ENCODE results near the gene EHMT2. TPM values are rescaled to one million over a fixed set of nuclear protein-coding genes. Genes with fewer than 3 reads are reported as not detected.
"Not testable (repeated sequence)": the region's sequence is repeated elsewhere in the genome, so short reads cannot be mapped to it uniquely, and the experiment has no call there.

Gene EHMT2
- total RNA-seq, 1 experiment from 2014 or later, result 84.0 TPM

GRCh38 chr6:31935021-31935420 is 37.5 kb upstream of the EHMT2 start (continued):
- no peak for TF ChIP-seq ZBTB33 (IDR thresholded peaks at IDR 0.05; ENCODE audit: extremely low read depth, insufficient replicate concordance, low read length)
- TF ChIP-seq EGR1 (IDR thresholded peaks at IDR 0.05; ENCODE audit: low read depth), result no peak
- no peak for TF ChIP-seq TCF7L2 (IDR thresholded peaks at IDR 0.05; ENCODE audit: borderline replicate concordance, extremely low read depth, insufficient read depth, insufficient read length)
- no peak for TF ChIP-seq JUND (IDR thresholded peaks at IDR 0.05)
- no peak for TF ChIP-seq YY1 (IDR thresholded peaks at IDR 0.05; ENCODE audit: extremely low read depth, insufficient replicate concordance, low read depth, low read length)
- TF ChIP-seq ZFX (IDR thresholded peaks at IDR 0.05), result no peak
- no peak for TF ChIP-seq ZNF274 (IDR thresholded peaks at IDR 0.05; ENCODE audit: low read depth, low read length)
- TF ChIP-seq FOSL1 (IDR thresholded peaks at IDR 0.05; ENCODE audit: low read depth), result no peak
- no peak for TF ChIP-seq SRF (IDR thresholded peaks at IDR 0.05; ENCODE audit: low read depth)

GRCh38 chr6:31933537-31933936 is 36.0 kb upstream of the EHMT2 start:
- ATAC-seq (no peak), DNase-seq (ENCODE audit: low read depth, low spot score) (no peak)
- ChIA-PET CTCF (no interaction called here), POLR2A (no interaction called here), RAD21 (ENCODE audit: low non-redundant PET in 1 of 2, low total read pairs in 2 of 2, uncharacterized antibody in 2 of 2, unreplicated experiment in 2 of 2) (no interaction called here)
- Histone ChIP-seq H3K4me1 (ENCODE audit: control insufficient read depth in 1 of 2, insufficient read depth in 2 of 2, low read length in 2 of 2) (peaks cover 0 to 3% of the 10 kb centered on the region in 2 experiments; a peak in 2 of 4 replicates), H4K20me1 (ENCODE audit: insufficient read depth) (no peaks in the 10 kb centered on the region), H2AFZ (ENCODE audit: low read depth, low read length, poor library complexity, severe bottlenecking) (no peak overlapping the region), H3K27ac (ENCODE audit: low read depth, low read length) (no peak overlapping the region), H3K4me3 (replicated peaks in 1 of 2; ENCODE audit: low read depth in 1 of 2, low read length in 2 of 2) (no peak overlapping the region), H3K79me2 (ENCODE audit: insufficient read depth, low read length) (no peaks in the 10 kb centered on the region), H3K9me2 (ENCODE audit: insufficient read depth) (no peaks in the 10 kb centered on the region), H3K36me3 (ENCODE audit: control insufficient read depth in 1 of 2, insufficient read depth in 2 of 2, low read length in 2 of 2) (no peaks in the 10 kb centered on the region), H3K9me3 (ENCODE audit: control insufficient read depth in 1 of 2, insufficient read depth in 1 of 2, low read depth in 1 of 2, low read length in 2 of 2) (no peaks in the 10 kb centered on the region), H3K27me3 (ENCODE audit: insufficient read depth, low read length) (no peaks in the 10 kb centered on the region), H3K9ac (ENCODE audit: low read length) (no peak overlapping the region), H3K4me2 (ENCODE audit: low read length) (no peak overlapping the region)
- intact Hi-C loops (cut with micrococcal nuclease), result no loop called here
- TF ChIP-seq ZFX (IDR thresholded peaks at IDR 0.05) (no peak), REST (IDR thresholded peaks at IDR 0.05; ENCODE audit: low read depth) (no peak), FOSL1 (IDR thresholded peaks at IDR 0.05; ENCODE audit: low read depth) (no peak), ATF3 (IDR thresholded peaks at IDR 0.05) (no peak)
- BruUV-seq (replicated peaks), result no TSS peak

- H3K4me3 ChIP-seq (replicated peaks in 1 of 2; ENCODE audit: low read depth in 1 of 2, low read length in 2 of 2); POLR2A ChIA-PET; ATAC-seq; H3K27ac ChIP-seq (ENCODE audit: low read depth, low read length); CTCF ChIA-PET; H3K36me3 ChIP-seq (ENCODE audit: control insufficient read depth in 1 of 2, insufficient read depth in 2 of 2, low read length in 2 of 2); H2AFZ ChIP-seq (ENCODE audit: low read depth, low read length, poor library complexity, severe bottlenecking); H3K9me3 ChIP-seq (ENCODE audit: control insufficient read depth in 1 of 2, insufficient read depth in 1 of 2, low read depth in 1 of 2, low read length in 2 of 2); BruUV-seq (replicated peaks); RAD21 ChIA-PET (ENCODE audit: low non-redundant PET in 1 of 2, low total read pairs in 2 of 2, uncharacterized antibody in 2 of 2, unreplicated experiment in 2 of 2); intact Hi-C loops (cut with micrococcal nuclease); DNase-seq (ENCODE audit: low read depth, low spot score); H3K9ac ChIP-seq (ENCODE audit: low read length); H3K79me2 ChIP-seq (ENCODE audit: insufficient read depth, low read length); H3K4me2 ChIP-seq (ENCODE audit: low read length); H3K27me3 ChIP-seq (ENCODE audit: insufficient read depth, low read length); H3K9me2 ChIP-seq (ENCODE audit: insufficient read depth); H3K4me1 ChIP-seq (ENCODE audit: control insufficient read depth in 1 of 2, insufficient read depth in 2 of 2, low read length in 2 of 2); H4K20me1 ChIP-seq (ENCODE audit: insufficient read depth): not testable (repeated sequence)
These were observed 34.6 kb upstream of the EHMT2 start for GRCh38 chr6:31932137-31932536.

All from HCT116 (cell line).